Panc1 (cell line): ENCODE measurements around the gene BTD. TPM values are rescaled to one million over a fixed set of nuclear protein-coding genes. Genes with fewer than 3 reads are reported as not detected.
A peak's percentile ranks its signal among the peaks of the same experiment; 100 is the strongest.

Experiments
- ATAC-seq: fragments of 200-7000 bp; cut with Tn5 transposase; 2 replicates; pipeline ENCODE4 v1.9.1; 2020; ENCODE audit warnings: mild to moderate bottlenecking, moderate library complexity
- BruUV-seq: library from RNA; stranded (reverse); fragments of 400-500 nt; replicated peaks from 2 replicates; lab custom pipeline; 2021; lab: Mats Ljungman, UMichigan
- CTCF ChIA-PET: fragments of 300-600 bp; sonication (Branson Sonifier 250); formaldehyde crosslinking; loops from one replicate; lab custom pipeline; 2022; ENCODE audit warnings: antibody characterized with exemption; lab: Charles Lee
- POLR2A ChIA-PET: fragments of 300-600 bp; sonication (Branson Sonifier 250); formaldehyde crosslinking; loops from one replicate; lab custom pipeline; 2022; ENCODE audit warnings: antibody characterized with exemption; lab: Charles Lee
- DNase-seq: peaks from one replicate; pipeline ENCODE4 v3.0.0-alpha.2; 2010; ENCODE audit warnings: low read depth, low spot score
- H3K27ac ChIP-seq: 2 replicates; pipeline ENCODE4 v1.5.1; 2011; ENCODE audit warnings: mild to moderate bottlenecking, low read length, inconsistent platforms
- H3K27me3 ChIP-seq: fragments of 200-500 bp; sonication (Bioruptor generic); 2 replicates; pipeline ENCODE4 v1.6.0; 2014; ENCODE audit warnings: low read length, inconsistent platforms; ENCODE audit not compliant: control insufficient read depth, insufficient read depth
- H3K36me3 ChIP-seq: fragments of 200-500 bp; sonication (Bioruptor generic); 2 replicates; pipeline ENCODE4 v1.5.1; 2014; ENCODE audit warnings: inconsistent platforms, mild to moderate bottlenecking, low read length, moderate library complexity; ENCODE audit not compliant: control insufficient read depth, insufficient read depth
- H3K4me1 ChIP-seq: 2 replicates; pipeline ENCODE4 v1.5.1; 2011; ENCODE audit warnings: inconsistent platforms, mild to moderate bottlenecking, low read length, moderate library complexity; ENCODE audit not compliant: control insufficient read depth, insufficient read depth
- H3K4me3 ChIP-seq, 2 experiments: 2 replicates each; pipeline ENCODE4 v1.5.1; 2011 to 2012; ENCODE audit warnings: low read depth in 2 of 2, low read length in 2 of 2, mild to moderate bottlenecking in 2 of 2, inconsistent platforms in 1 of 2, moderate library complexity in 1 of 2
- H3K9me3 ChIP-seq: fragments of 200-500 bp; sonication (Bioruptor generic); 2 replicates; pipeline ENCODE4 v1.5.1; 2014; ENCODE audit warnings: low read depth, mild to moderate bottlenecking, inconsistent platforms, low read length, moderate library complexity; ENCODE audit not compliant: control insufficient read depth, insufficient read depth
- POLR2AphosphoS5 ChIP-seq: IDR thresholded peaks from 2 replicates; pipeline ENCODE4 v1.6.1; 2012; ENCODE audit warnings: mild to moderate bottlenecking, low read depth, low read length, moderate library complexity
- SIN3A ChIP-seq: IDR thresholded peaks from 2 replicates; pipeline ENCODE4 v1.6.1; 2012; ENCODE audit warnings: low read depth, mild to moderate bottlenecking, low read length, moderate library complexity, borderline replicate concordance; ENCODE audit not compliant: insufficient read depth
- TCF7L2 ChIP-seq: IDR thresholded peaks from 2 replicates; pipeline ENCODE4 v1.6.1; 2011; ENCODE audit warnings: mild to moderate bottlenecking, low read depth, low read length, inconsistent platforms
- in situ Hi-C: cut with HindIII; loops from 2 replicates; pipeline ENCODE4 v1.10.0; 2016; ENCODE audit warnings: low sequenced_read_pairs, low pct_unique_long_range_greater_than_20kb
- intact Hi-C: fragments of 100-400 bp; cut with micrococcal nuclease; formaldehyde crosslinking; loops from one replicate; pipeline ENCODE4 v1.10.0; 2022; ENCODE audit not compliant: unreplicated experiment
- total RNA-seq: library from RNA; stranded (reverse); gene quantifications from one replicate; pipeline ENCODE4 v1.2.1, GENCODE V29; 2021; ENCODE audit not compliant: unreplicated experiment
- TF ChIP-seq, protein P1 (sequence below), 2 experiments: IDR thresholded peaks; 2 replicates each; pipeline ENCODE4 v1.6.1; 2011 to 2012; ENCODE audit warnings: low read depth in 2 of 2, control low read depth in 1 of 2, low read length in 1 of 2, mild to moderate bottlenecking in 1 of 2, moderate library complexity in 1 of 2; ENCODE audit not compliant: insufficient read depth in 1 of 2
- TF ChIP-seq, protein P2 (sequence below): fragments of 450-650 bp; IDR thresholded peaks from 2 replicates; pipeline ENCODE4 v1.5.1; 2017; ENCODE audit warnings: mild to moderate bottlenecking

BTD gene
- total RNA-seq, 1 experiment from 2014 or later: 22.7 TPM

DNA sequence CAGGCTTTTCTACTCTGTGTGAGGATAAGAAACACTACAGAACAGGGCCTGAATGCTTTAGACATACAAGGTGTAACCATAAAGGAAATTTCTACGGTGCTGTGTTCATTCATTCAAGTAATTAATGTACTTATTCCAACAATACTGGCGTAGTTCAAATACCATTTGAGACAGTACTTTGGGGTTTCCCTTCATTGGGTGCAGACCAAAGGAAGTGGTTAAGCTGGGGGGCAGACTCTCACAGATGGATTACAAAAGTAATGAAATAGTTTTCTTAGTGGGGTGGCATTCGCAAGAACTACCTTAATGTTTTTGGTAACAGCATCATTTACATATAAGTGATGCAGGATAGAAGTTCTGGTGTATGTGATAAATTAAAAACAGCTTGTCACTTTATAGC lies 65.9 kb downstream of the BTD start:
- peaks cover 12% of the 10 kb centered on the region; the same call in 1 of the 2 replicates for H3K36me3 ChIP-seq
- in situ Hi-C loops (no loop called here), intact Hi-C loops (no loop called here)
- no peaks in the 10 kb centered on the region for H3K27me3 ChIP-seq
- no peak for ATAC-seq
- ChIA-PET POLR2A (no interaction called here), CTCF (no interaction called here)
- no peak overlapping the region for H3K4me3 ChIP-seq
- no TSS peak for BruUV-seq
- no peak for TF ChIP-seq TCF7L2
- no peak for TF ChIP-seq SIN3A
- TF ChIP-seq, protein P1, sequence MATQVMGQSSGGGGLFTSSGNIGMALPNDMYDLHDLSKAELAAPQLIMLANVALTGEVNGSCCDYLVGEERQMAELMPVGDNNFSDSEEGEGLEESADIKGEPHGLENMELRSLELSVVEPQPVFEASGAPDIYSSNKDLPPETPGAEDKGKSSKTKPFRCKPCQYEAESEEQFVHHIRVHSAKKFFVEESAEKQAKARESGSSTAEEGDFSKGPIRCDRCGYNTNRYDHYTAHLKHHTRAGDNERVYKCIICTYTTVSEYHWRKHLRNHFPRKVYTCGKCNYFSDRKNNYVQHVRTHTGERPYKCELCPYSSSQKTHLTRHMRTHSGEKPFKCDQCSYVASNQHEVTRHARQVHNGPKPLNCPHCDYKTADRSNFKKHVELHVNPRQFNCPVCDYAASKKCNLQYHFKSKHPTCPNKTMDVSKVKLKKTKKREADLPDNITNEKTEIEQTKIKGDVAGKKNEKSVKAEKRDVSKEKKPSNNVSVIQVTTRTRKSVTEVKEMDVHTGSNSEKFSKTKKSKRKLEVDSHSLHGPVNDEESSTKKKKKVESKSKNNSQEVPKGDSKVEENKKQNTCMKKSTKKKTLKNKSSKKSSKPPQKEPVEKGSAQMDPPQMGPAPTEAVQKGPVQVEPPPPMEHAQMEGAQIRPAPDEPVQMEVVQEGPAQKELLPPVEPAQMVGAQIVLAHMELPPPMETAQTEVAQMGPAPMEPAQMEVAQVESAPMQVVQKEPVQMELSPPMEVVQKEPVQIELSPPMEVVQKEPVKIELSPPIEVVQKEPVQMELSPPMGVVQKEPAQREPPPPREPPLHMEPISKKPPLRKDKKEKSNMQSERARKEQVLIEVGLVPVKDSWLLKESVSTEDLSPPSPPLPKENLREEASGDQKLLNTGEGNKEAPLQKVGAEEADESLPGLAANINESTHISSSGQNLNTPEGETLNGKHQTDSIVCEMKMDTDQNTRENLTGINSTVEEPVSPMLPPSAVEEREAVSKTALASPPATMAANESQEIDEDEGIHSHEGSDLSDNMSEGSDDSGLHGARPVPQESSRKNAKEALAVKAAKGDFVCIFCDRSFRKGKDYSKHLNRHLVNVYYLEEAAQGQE (IDR thresholded peaks at IDR 0.05; ENCODE audit: insufficient read depth in 1 of 2, low read depth in 2 of 2, low read length in 1 of 2): no peak
- TF ChIP-seq POLR2AphosphoS5: no peak
- TF ChIP-seq, protein P2, sequence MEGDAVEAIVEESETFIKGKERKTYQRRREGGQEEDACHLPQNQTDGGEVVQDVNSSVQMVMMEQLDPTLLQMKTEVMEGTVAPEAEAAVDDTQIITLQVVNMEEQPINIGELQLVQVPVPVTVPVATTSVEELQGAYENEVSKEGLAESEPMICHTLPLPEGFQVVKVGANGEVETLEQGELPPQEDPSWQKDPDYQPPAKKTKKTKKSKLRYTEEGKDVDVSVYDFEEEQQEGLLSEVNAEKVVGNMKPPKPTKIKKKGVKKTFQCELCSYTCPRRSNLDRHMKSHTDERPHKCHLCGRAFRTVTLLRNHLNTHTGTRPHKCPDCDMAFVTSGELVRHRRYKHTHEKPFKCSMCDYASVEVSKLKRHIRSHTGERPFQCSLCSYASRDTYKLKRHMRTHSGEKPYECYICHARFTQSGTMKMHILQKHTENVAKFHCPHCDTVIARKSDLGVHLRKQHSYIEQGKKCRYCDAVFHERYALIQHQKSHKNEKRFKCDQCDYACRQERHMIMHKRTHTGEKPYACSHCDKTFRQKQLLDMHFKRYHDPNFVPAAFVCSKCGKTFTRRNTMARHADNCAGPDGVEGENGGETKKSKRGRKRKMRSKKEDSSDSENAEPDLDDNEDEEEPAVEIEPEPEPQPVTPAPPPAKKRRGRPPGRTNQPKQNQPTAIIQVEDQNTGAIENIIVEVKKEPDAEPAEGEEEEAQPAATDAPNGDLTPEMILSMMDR: no peak
- H3K4me1 ChIP-seq: no peaks in the 10 kb centered on the region
- peak overlapping the region; percentile 5; the same call in 1 of the 2 replicates for H3K27ac ChIP-seq
- no peaks in the 10 kb centered on the region for H3K9me3 ChIP-seq
- DNase-seq: no peak

DNA sequence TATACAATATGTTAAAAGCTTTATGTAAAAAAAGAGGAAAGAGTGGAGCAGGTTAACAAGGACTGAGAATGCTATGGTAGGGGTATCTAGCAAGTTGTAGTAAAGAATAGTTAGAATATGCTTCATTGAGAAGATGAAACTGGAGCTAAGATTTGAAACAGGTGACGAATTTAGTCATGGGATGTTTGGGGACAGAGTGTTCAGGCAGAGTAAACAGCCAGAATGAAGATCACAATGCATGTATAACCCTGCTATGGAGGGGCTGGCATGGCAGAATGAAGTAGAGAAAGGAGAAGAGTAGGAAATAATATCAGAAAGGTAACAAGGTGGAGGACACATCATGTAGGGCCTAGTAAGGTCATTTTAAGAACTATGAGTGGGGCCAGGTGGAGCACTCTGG lies 72.0 kb downstream of the BTD start:
- no peaks in the 10 kb centered on the region for H3K27me3 ChIP-seq
- POLR2A ChIA-PET: no interaction called here
- in situ Hi-C loops (no loop called here), intact Hi-C loops (no loop called here)
- H3K9me3 ChIP-seq: no peaks in the 10 kb centered on the region
- ATAC-seq (no peak), DNase-seq (no peak)
- H3K4me1 ChIP-seq: no peaks in the 10 kb centered on the region; the same call in 1 of the 2 replicates
- CTCF ChIA-PET: no interaction called here
- H3K36me3 ChIP-seq: peaks cover 35% of the 10 kb centered on the region
- H3K27ac ChIP-seq: peak overlapping the region; percentile 48; the same call in 1 of the 2 replicates
- no peak overlapping the region for H3K4me3 ChIP-seq
- no TSS peak for BruUV-seq
- TF ChIP-seq SIN3A: no peak
- TF ChIP-seq, protein P1 (IDR thresholded peaks at IDR 0.05; ENCODE audit: insufficient read depth in 1 of 2, low read depth in 2 of 2, low read length in 1 of 2): no peak
- no peak for TF ChIP-seq TCF7L2
- TF ChIP-seq POLR2AphosphoS5: no peak
- TF ChIP-seq, protein P2: no peak
